ENCODE results near the gene METAP2.
"Not testable (repeated sequence)": the region's sequence is repeated elsewhere in the genome, so short reads cannot be mapped to it uniquely, and the experiment has no call there.

The METAP2 gene

GRCh38 chr12:95473884-95474659 is at the start of gene METAP2:
Gene METAP2, plus strand, starts transcription at chr12:95474152. Its CDS starts 28 bp downstream, at chr12:95474180.
- DNase-seq (ENCODE audit: low read depth, low spot score) = peak; percentile 84

GRCh38 chr12:95424271-95424994 is 49.5 kb upstream of the METAP2 start:
- DNase-seq (ENCODE audit: low read depth, low spot score) = no peak

- no peak for DNase-seq (ENCODE audit: low read depth, low spot score)
Observed at GRCh38 chr12:95429172-95429510, 44.8 kb upstream of the METAP2 start.

GRCh38 chr12:95431120-95431519 is 42.8 kb upstream of the METAP2 start:
- DNase-seq (ENCODE audit: low read depth, low spot score) = no peak

GRCh38 chr12:95435355-95435754 is 38.6 kb upstream of the METAP2 start:
- DNase-seq (ENCODE audit: low read depth, low spot score) = no peak

GRCh38 chr12:95437565-95437964 is 36.4 kb upstream of the METAP2 start:
- DNase-seq (ENCODE audit: low read depth, low spot score) = no peak

GRCh38 chr12:95439461-95440230 is 34.3 kb upstream of the METAP2 start:
- no peak for DNase-seq (ENCODE audit: low read depth, low spot score)

GRCh38 chr12:95440401-95440800 is 33.6 kb upstream of the METAP2 start:
- DNase-seq (ENCODE audit: low read depth, low spot score) = no peak

- DNase-seq (ENCODE audit: low read depth, low spot score) = no peak
Observed at GRCh38 chr12:95443459-95443858, 30.5 kb upstream of the METAP2 start.

- DNase-seq (ENCODE audit: low read depth, low spot score) = not testable (repeated sequence)
Observed at GRCh38 chr12:95445099-95445498, 28.9 kb upstream of the METAP2 start.

GRCh38 chr12:95445884-95446505 is 28.0 kb upstream of the METAP2 start:
- DNase-seq (ENCODE audit: low read depth, low spot score) = no peak

GRCh38 chr12:95446506-95446900 is 27.4 kb upstream of the METAP2 start:
- DNase-seq (ENCODE audit: low read depth, low spot score) = no peak

- not testable (repeated sequence) for DNase-seq (ENCODE audit: low read depth, low spot score)
Observed at GRCh38 chr12:95449656-95450055, 24.3 kb upstream of the METAP2 start.

GRCh38 chr12:95452501-95452900 is 21.5 kb upstream of the METAP2 start:
- DNase-seq (ENCODE audit: low read depth, low spot score) = not testable (repeated sequence)

GRCh38 chr12:95453881-95454280 is 20.1 kb upstream of the METAP2 start:
- not testable (repeated sequence) for DNase-seq (ENCODE audit: low read depth, low spot score)

GRCh38 chr12:95454780-95455215 is 19.2 kb upstream of the METAP2 start:
- not testable (repeated sequence) for DNase-seq (ENCODE audit: low read depth, low spot score)

- not testable (repeated sequence) for DNase-seq (ENCODE audit: low read depth, low spot score)
Observed at GRCh38 chr12:95457605-95458004, 16.3 kb upstream of the METAP2 start.

- DNase-seq (ENCODE audit: low read depth, low spot score) = no peak
Observed at GRCh38 chr12:95458761-95459160, 15.2 kb upstream of the METAP2 start.

GRCh38 chr12:95459310-95459709 is 14.6 kb upstream of the METAP2 start:
- no peak for DNase-seq (ENCODE audit: low read depth, low spot score)

GRCh38 chr12:95460105-95460504 is 13.8 kb upstream of the METAP2 start:
- no peak for DNase-seq (ENCODE audit: low read depth, low spot score)

- no peak for DNase-seq (ENCODE audit: low read depth, low spot score)
Observed at GRCh38 chr12:95460896-95461295, 13.1 kb upstream of the METAP2 start.

GRCh38 chr12:95462081-95462480 is 11.9 kb upstream of the METAP2 start:
- DNase-seq (ENCODE audit: low read depth, low spot score) = no peak

Data from smooth muscle cell of the brain vasculature (primary cell).